ENCODE measurements around the gene HSPA12B.

HSPA12B gene, protein sequence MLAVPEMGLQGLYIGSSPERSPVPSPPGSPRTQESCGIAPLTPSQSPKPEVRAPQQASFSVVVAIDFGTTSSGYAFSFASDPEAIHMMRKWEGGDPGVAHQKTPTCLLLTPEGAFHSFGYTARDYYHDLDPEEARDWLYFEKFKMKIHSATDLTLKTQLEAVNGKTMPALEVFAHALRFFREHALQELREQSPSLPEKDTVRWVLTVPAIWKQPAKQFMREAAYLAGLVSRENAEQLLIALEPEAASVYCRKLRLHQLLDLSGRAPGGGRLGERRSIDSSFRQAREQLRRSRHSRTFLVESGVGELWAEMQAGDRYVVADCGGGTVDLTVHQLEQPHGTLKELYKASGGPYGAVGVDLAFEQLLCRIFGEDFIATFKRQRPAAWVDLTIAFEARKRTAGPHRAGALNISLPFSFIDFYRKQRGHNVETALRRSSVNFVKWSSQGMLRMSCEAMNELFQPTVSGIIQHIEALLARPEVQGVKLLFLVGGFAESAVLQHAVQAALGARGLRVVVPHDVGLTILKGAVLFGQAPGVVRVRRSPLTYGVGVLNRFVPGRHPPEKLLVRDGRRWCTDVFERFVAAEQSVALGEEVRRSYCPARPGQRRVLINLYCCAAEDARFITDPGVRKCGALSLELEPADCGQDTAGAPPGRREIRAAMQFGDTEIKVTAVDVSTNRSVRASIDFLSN

GRCh38 chr20:3732327-3733118 lies at the start of gene HSPA12B:
HSPA12B (plus strand) TSS chr20:3732685; CDS start chr20:3738675, 5,990 bp downstream.
- no peaks in the 10 kb centered on the region for H3K36me3 ChIP-seq (ENCODE audit: insufficient read depth, low read length)
- H3K27me3 ChIP-seq (ENCODE audit: insufficient read depth, low read length): peaks cover 29% of the 10 kb centered on the region
- H3K4me1 ChIP-seq (ENCODE audit: control insufficient read depth, insufficient read depth, low read length, unreplicated experiment): peaks cover 7% of the 10 kb centered on the region
- H3K79me2 ChIP-seq (ENCODE audit: control insufficient read depth, insufficient read depth, low read length, unreplicated experiment): no peaks in the 10 kb centered on the region
- H3K4me3 ChIP-seq (ENCODE audit: low read depth, low read length): no peak within 1 kb of the TSS
- H2AFZ ChIP-seq (ENCODE audit: low read length, unreplicated experiment): no peak within 1 kb of the TSS
- H3K27ac ChIP-seq (ENCODE audit: low read depth, low read length): no peak within 1 kb of the TSS

DNA sequence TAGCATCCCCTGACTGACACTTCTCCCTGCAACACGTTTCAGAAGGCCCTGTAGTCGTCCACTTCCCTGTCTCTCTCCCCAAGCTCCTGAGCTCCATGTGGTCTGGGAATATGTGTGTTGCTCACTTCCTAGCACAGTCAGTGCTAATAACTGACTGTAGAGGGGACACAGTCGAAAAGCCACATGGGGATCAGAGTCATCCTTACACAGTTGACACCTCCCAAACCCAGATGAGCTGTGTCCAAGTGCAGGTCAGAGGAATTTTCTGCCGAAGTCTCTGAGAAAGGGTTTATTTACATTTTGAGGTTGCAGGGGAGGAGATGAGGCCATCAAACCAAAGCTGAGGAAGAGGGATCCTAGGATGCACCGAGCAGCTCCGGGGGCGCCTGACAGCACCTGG lies 47.1 kb upstream of the HSPA12B start:
- H3K4me1 ChIP-seq (ENCODE audit: control insufficient read depth, insufficient read depth, low read length, unreplicated experiment): peaks cover 11% of the 10 kb centered on the region
- no peak overlapping the region for H2AFZ ChIP-seq (ENCODE audit: low read length, unreplicated experiment)
- H3K4me3 ChIP-seq (ENCODE audit: low read depth, low read length): no peak overlapping the region
- H3K36me3 ChIP-seq (ENCODE audit: insufficient read depth, low read length): no peaks in the 10 kb centered on the region
- H3K79me2 ChIP-seq (ENCODE audit: control insufficient read depth, insufficient read depth, low read length, unreplicated experiment): no peaks in the 10 kb centered on the region
- no peak overlapping the region for H3K27ac ChIP-seq (ENCODE audit: low read depth, low read length)
- H3K27me3 ChIP-seq (ENCODE audit: insufficient read depth, low read length): peaks cover 16% of the 10 kb centered on the region

DNA sequence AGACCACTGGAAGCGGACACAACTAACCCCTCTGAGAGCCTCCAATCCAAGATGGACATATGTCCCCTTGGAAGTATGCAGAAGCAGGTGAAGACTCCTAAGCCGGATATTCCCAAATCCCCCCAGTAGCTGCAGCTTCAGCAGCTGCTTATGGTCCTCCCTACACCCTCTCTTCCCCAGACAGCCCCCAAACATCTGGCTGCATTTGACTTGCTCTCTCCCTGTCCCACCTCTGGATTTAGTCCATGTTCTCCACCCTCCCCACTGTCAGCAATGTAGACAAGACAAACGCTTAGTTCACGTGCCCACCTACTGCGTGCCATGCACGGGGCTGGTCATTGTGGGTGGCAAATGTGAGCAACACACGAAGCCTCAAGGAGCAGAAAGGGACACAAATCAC lies 46.1 kb upstream of the HSPA12B start:
- no peak overlapping the region for H2AFZ ChIP-seq (ENCODE audit: low read length, unreplicated experiment)
- no peak overlapping the region for H3K27ac ChIP-seq (ENCODE audit: low read depth, low read length)
- no peak overlapping the region for H3K4me3 ChIP-seq (ENCODE audit: low read depth, low read length)

DNA sequence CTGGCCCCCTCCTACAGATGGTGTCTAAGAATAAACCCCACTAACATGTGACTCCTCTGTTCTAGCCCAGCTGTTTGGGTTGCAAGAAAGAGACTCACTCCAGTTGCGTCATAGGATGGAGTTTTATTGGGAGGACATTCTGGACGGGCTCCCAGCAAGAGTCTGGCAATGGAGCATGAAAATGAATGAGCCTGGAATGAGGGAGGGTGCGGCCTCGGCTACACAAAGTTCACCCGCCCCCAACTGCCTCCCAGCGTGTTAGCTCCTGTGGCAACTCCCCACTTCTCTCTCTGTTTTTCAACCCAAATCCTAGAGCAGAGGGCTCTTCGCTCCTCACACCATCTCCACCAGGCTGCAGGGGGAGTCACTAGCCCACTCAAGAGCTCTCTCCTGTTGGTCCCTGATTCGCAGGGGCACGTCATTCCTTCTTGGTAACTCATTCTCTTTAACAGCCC lies 45.6 kb upstream of the HSPA12B start:
- Histone ChIP-seq H3K79me2 (ENCODE audit: control insufficient read depth, insufficient read depth, low read length, unreplicated experiment) (no peaks in the 10 kb centered on the region), H3K4me3 (ENCODE audit: low read depth, low read length) (no peak overlapping the region), H3K27me3 (ENCODE audit: insufficient read depth, low read length) (peaks cover 7% of the 10 kb centered on the region), H2AFZ (ENCODE audit: low read length, unreplicated experiment) (peak overlapping the region; percentile 66), H3K27ac (ENCODE audit: low read depth, low read length) (no peak overlapping the region), H3K36me3 (ENCODE audit: insufficient read depth, low read length) (no peaks in the 10 kb centered on the region), H3K4me1 (ENCODE audit: control insufficient read depth, insufficient read depth, low read length, unreplicated experiment) (peaks cover 11% of the 10 kb centered on the region)

More for the DNA sequence above, 46.1 kb upstream of the HSPA12B start:
- no peaks in the 10 kb centered on the region for H3K36me3 ChIP-seq (ENCODE audit: insufficient read depth, low read length)
- peaks cover 11% of the 10 kb centered on the region for H3K27me3 ChIP-seq (ENCODE audit: insufficient read depth, low read length)
- H3K4me1 ChIP-seq (ENCODE audit: control insufficient read depth, insufficient read depth, low read length, unreplicated experiment): peaks cover 11% of the 10 kb centered on the region
- no peaks in the 10 kb centered on the region for H3K79me2 ChIP-seq (ENCODE audit: control insufficient read depth, insufficient read depth, low read length, unreplicated experiment)

DNA sequence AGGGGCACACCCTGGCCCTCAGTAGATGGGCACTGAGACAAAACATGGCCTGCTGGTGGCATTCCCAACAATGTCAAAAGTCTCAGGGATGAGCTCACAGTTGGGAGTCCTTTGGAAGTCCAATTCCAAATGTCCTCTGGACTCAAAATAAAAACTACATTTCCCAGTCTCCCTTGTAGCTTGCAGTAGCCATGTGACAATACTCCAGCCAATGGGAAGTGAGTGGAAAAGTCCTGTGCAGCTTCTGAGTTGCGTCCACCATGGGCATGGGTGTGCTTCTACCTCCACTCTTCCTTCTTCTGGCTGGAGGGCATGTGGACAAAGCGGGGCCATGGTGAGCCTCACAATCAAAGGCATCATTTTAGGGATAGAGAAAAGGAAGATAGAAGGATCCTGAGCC lies 44.8 kb upstream of the HSPA12B start:
- Histone ChIP-seq H3K36me3 (ENCODE audit: insufficient read depth, low read length) (no peaks in the 10 kb centered on the region), H3K27me3 (ENCODE audit: insufficient read depth, low read length) (no peaks in the 10 kb centered on the region), H3K79me2 (ENCODE audit: control insufficient read depth, insufficient read depth, low read length, unreplicated experiment) (no peaks in the 10 kb centered on the region), H3K27ac (ENCODE audit: low read depth, low read length) (no peak overlapping the region), H2AFZ (ENCODE audit: low read length, unreplicated experiment) (no peak overlapping the region), H3K4me3 (ENCODE audit: low read depth, low read length) (no peak overlapping the region), H3K4me1 (ENCODE audit: control insufficient read depth, insufficient read depth, low read length, unreplicated experiment) (peaks cover 11% of the 10 kb centered on the region)

GRCh38 chr20:3689978-3690377 lies 42.5 kb upstream of the HSPA12B start:
- no peaks in the 10 kb centered on the region for H3K36me3 ChIP-seq (ENCODE audit: insufficient read depth, low read length)
- H3K27ac ChIP-seq (ENCODE audit: low read depth, low read length): no peak overlapping the region
- no peak overlapping the region for H3K4me3 ChIP-seq (ENCODE audit: low read depth, low read length)
- H3K27me3 ChIP-seq (ENCODE audit: insufficient read depth, low read length): no peaks in the 10 kb centered on the region
- no peaks in the 10 kb centered on the region for H3K79me2 ChIP-seq (ENCODE audit: control insufficient read depth, insufficient read depth, low read length, unreplicated experiment)
- H3K4me1 ChIP-seq (ENCODE audit: control insufficient read depth, insufficient read depth, low read length, unreplicated experiment): peaks cover 11% of the 10 kb centered on the region
- no peak overlapping the region for H2AFZ ChIP-seq (ENCODE audit: low read length, unreplicated experiment)

GRCh38 chr20:3690413-3690812 lies 42.1 kb upstream of the HSPA12B start:
- H3K79me2 ChIP-seq (ENCODE audit: control insufficient read depth, insufficient read depth, low read length, unreplicated experiment): no peaks in the 10 kb centered on the region
- no peaks in the 10 kb centered on the region for H3K27me3 ChIP-seq (ENCODE audit: insufficient read depth, low read length)
- no peak overlapping the region for H3K27ac ChIP-seq (ENCODE audit: low read depth, low read length)
- no peaks in the 10 kb centered on the region for H3K36me3 ChIP-seq (ENCODE audit: insufficient read depth, low read length)
- H3K4me1 ChIP-seq (ENCODE audit: control insufficient read depth, insufficient read depth, low read length, unreplicated experiment): peaks cover 11% of the 10 kb centered on the region
- H3K4me3 ChIP-seq (ENCODE audit: low read depth, low read length): no peak overlapping the region
- H2AFZ ChIP-seq (ENCODE audit: low read length, unreplicated experiment): no peak overlapping the region

GRCh38 chr20:3691306-3691705 lies 41.2 kb upstream of the HSPA12B start:
- H3K4me3 ChIP-seq (ENCODE audit: low read depth, low read length): no peak overlapping the region
- no peaks in the 10 kb centered on the region for H3K79me2 ChIP-seq (ENCODE audit: control insufficient read depth, insufficient read depth, low read length, unreplicated experiment)
- no peaks in the 10 kb centered on the region for H3K27me3 ChIP-seq (ENCODE audit: insufficient read depth, low read length)
- H3K27ac ChIP-seq (ENCODE audit: low read depth, low read length): no peak overlapping the region
- no peak overlapping the region for H2AFZ ChIP-seq (ENCODE audit: low read length, unreplicated experiment)
- H3K4me1 ChIP-seq (ENCODE audit: control insufficient read depth, insufficient read depth, low read length, unreplicated experiment): peaks cover 11% of the 10 kb centered on the region
- no peaks in the 10 kb centered on the region for H3K36me3 ChIP-seq (ENCODE audit: insufficient read depth, low read length)

GRCh38 chr20:3691897-3692296 lies 40.6 kb upstream of the HSPA12B start:
- Histone ChIP-seq H3K27ac (ENCODE audit: low read depth, low read length) (no peak overlapping the region), H3K79me2 (ENCODE audit: control insufficient read depth, insufficient read depth, low read length, unreplicated experiment) (no peaks in the 10 kb centered on the region), H2AFZ (ENCODE audit: low read length, unreplicated experiment) (no peak overlapping the region), H3K27me3 (ENCODE audit: insufficient read depth, low read length) (no peaks in the 10 kb centered on the region), H3K4me3 (ENCODE audit: low read depth, low read length) (no peak overlapping the region), H3K4me1 (ENCODE audit: control insufficient read depth, insufficient read depth, low read length, unreplicated experiment) (peaks cover 6% of the 10 kb centered on the region), H3K36me3 (ENCODE audit: insufficient read depth, low read length) (no peaks in the 10 kb centered on the region)

DNA sequence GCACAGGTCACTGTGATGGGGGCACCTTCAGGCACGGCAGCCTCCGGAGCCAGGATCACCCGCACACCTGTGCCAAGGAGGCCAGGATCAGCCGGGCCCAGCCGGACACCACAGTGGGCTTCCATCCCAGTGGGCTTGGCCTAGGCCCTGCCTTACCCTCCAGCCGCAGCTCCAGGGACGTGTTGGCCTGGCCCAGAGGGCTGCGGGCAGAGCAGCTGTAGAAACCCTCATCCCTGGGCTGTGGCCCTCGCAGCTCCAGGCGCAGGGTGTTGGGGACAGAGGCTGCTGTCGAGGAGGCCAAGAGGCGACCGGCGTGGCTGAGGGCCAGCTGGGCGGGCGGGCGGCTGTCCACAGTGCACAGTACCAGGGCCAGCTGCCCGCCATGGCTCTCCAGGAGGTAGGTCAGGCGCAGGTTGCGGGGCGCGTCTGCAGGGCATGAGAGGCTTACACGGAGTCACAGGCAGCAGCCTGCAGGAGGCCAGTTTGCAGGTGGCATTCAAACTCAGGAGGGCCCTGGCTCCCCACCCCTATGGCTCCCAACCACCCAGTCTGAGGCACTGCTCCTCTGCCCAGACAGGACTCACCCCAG lies 39.7 kb upstream of the HSPA12B start:
- no peaks in the 10 kb centered on the region for H3K79me2 ChIP-seq (ENCODE audit: control insufficient read depth, insufficient read depth, low read length, unreplicated experiment)
- H3K4me1 ChIP-seq (ENCODE audit: control insufficient read depth, insufficient read depth, low read length, unreplicated experiment): no peaks in the 10 kb centered on the region
- no peak overlapping the region for H3K27ac ChIP-seq (ENCODE audit: low read depth, low read length)
- no peak overlapping the region for H2AFZ ChIP-seq (ENCODE audit: low read length, unreplicated experiment)
- no peaks in the 10 kb centered on the region for H3K27me3 ChIP-seq (ENCODE audit: insufficient read depth, low read length)
- H3K4me3 ChIP-seq (ENCODE audit: low read depth, low read length): no peak overlapping the region
- no peaks in the 10 kb centered on the region for H3K36me3 ChIP-seq (ENCODE audit: insufficient read depth, low read length)

All from ACC112 (cell line).